HG03159 (cell line): Measurements from ENCODE around the gene FBLN2.

Experiments used
- ATAC-seq: cut with Tn5 transposase; IDR thresholded peaks from one replicate; pipeline ENCODE4 v1.9.1; 2021; ENCODE audit warnings: mild to moderate bottlenecking, moderate library complexity; ENCODE audit not compliant: unreplicated experiment

Gene FBLN2

GRCh38 chr3:13577181-13578121 lies 28.5 kb downstream of the FBLN2 start:
- ATAC-seq, result no peak

GRCh38 chr3:13578251-13578650 lies 29.3 kb downstream of the FBLN2 start:
- ATAC-seq, result no peak

- no peak for ATAC-seq
Measured at GRCh38 chr3:13579063-13579462, 30.1 kb downstream of the FBLN2 start.

GRCh38 chr3:13580256-13581023 lies 31.5 kb downstream of the FBLN2 start:
- ATAC-seq, result no peak

GRCh38 chr3:13581485-13582365 lies 32.8 kb downstream of the FBLN2 start:
- no peak for ATAC-seq

GRCh38 chr3:13582366-13583250 lies 33.7 kb downstream of the FBLN2 start:
- no peak for ATAC-seq

- ATAC-seq, result no peak
Measured at GRCh38 chr3:13583251-13584180, 34.6 kb downstream of the FBLN2 start.

- ATAC-seq, result no peak
Measured at GRCh38 chr3:13584427-13584891, 35.5 kb downstream of the FBLN2 start.

- no peak for ATAC-seq
Measured at GRCh38 chr3:13584901-13585300, 36.0 kb downstream of the FBLN2 start.

GRCh38 chr3:13587442-13587841 lies 38.5 kb downstream of the FBLN2 start:
- no peak for ATAC-seq

GRCh38 chr3:13588221-13588701 lies 39.3 kb downstream of the FBLN2 start:
- ATAC-seq, result no peak

GRCh38 chr3:13588993-13589392 lies 40.1 kb downstream of the FBLN2 start:
- no peak for ATAC-seq

GRCh38 chr3:13590841-13591520 lies 42.1 kb downstream of the FBLN2 start:
- ATAC-seq, result no peak

GRCh38 chr3:13593615-13594014 lies 44.7 kb downstream of the FBLN2 start:
- ATAC-seq, result no peak

GRCh38 chr3:13594146-13594545 lies 45.2 kb downstream of the FBLN2 start:
- no peak for ATAC-seq

GRCh38 chr3:13594991-13595421 lies 46.1 kb downstream of the FBLN2 start:
- ATAC-seq, result no peak

GRCh38 chr3:13595485-13595884 lies 46.6 kb downstream of the FBLN2 start:
- no peak for ATAC-seq
